ENCODE data around the gene TBX5. TPM values are rescaled to one million over a fixed set of nuclear protein-coding genes. Genes with fewer than 3 reads are reported as not detected.

TBX5 gene
- polyA plus RNA-seq, 3 donors = not detected

GRCh38 chr12:114306646-114307045 is 99.3 kb downstream of the TBX5 start:
- Histone ChIP-seq H3K79me2 (ENCODE audit: insufficient read depth, low read length) (no peaks in the 10 kb centered on the region), H3K4me3 (replicated peaks in 1 of 3; ENCODE audit: low read depth in 2 of 3, low read length in 3 of 3) (no peak overlapping the region), H3K9ac (ENCODE audit: insufficient read depth, low read length, poor library complexity, severe bottlenecking) (no peak overlapping the region), H3K27me3 (ENCODE audit: control insufficient read depth in 2 of 2, insufficient read depth in 2 of 2, low read length in 2 of 2) (no peaks in the 10 kb centered on the region), H2AFZ (ENCODE audit: insufficient read depth, low read depth, low read length, poor library complexity, severe bottlenecking) (no peak overlapping the region), H3K4me2 (replicated peaks; ENCODE audit: extremely low read depth, low read length, poor library complexity, severe bottlenecking) (no peak overlapping the region), H4K20me1 (ENCODE audit: insufficient read depth, low read length) (no peaks in the 10 kb centered on the region), H3K27ac (ENCODE audit: low read depth in 1 of 2, low read length in 2 of 2) (no peak overlapping the region), H3K9me3 (replicated peaks in 1 of 2; ENCODE audit: control insufficient read depth in 1 of 2, insufficient read depth in 1 of 2, low read length in 2 of 2) (no peaks in the 10 kb centered on the region), H3K36me3 (replicated peaks in 1 of 2; ENCODE audit: control insufficient read depth in 1 of 2, insufficient read depth in 2 of 2, low read length in 2 of 2) (no peaks in the 10 kb centered on the region), H3K4me1 (ENCODE audit: control insufficient read depth in 1 of 2, insufficient read depth in 2 of 2, low read length in 2 of 2) (no peaks in the 10 kb centered on the region)
- Mint-ChIP-seq H3K36me3 (no peaks in the 10 kb centered on the region), H3K4me3 (no peak overlapping the region), H3K4me1 (no peaks in the 10 kb centered on the region), H3K27ac (no peak overlapping the region), H3K27me3 (ENCODE audit: low read depth in 3 of 3) (peaks cover 3 to 7% (median 6%) of the 10 kb centered on the region in 3 donors), H3K9me3 (peaks cover 0 to 4% (median 0%) of the 10 kb centered on the region in 7 donors)
- WGBS (ENCODE audit: insufficient coverage) = no CpG with 5 or more reads among the region's 1 CpG
- intact Hi-C loops (cut with micrococcal nuclease) = no loop called here
- no peak for DNase-seq
- TF ChIP-seq CTCF (IDR thresholded peaks at IDR 0.05) = no peak

- Histone ChIP-seq H3K36me3 (replicated peaks in 1 of 2; ENCODE audit: control insufficient read depth in 1 of 2, insufficient read depth in 2 of 2, low read length in 2 of 2) (no peaks in the 10 kb centered on the region), H3K27ac (ENCODE audit: low read depth in 1 of 2, low read length in 2 of 2) (no peak overlapping the region), H2AFZ (ENCODE audit: insufficient read depth, low read depth, low read length, poor library complexity, severe bottlenecking) (no peak overlapping the region), H3K9ac (ENCODE audit: insufficient read depth, low read length, poor library complexity, severe bottlenecking) (no peak overlapping the region), H3K79me2 (ENCODE audit: insufficient read depth, low read length) (no peaks in the 10 kb centered on the region), H3K4me3 (replicated peaks in 1 of 3; ENCODE audit: low read depth in 2 of 3, low read length in 3 of 3) (no peak overlapping the region), H3K4me1 (ENCODE audit: control insufficient read depth in 1 of 2, insufficient read depth in 2 of 2, low read length in 2 of 2) (no peaks in the 10 kb centered on the region), H3K4me2 (replicated peaks; ENCODE audit: extremely low read depth, low read length, poor library complexity, severe bottlenecking) (no peak overlapping the region), H4K20me1 (ENCODE audit: insufficient read depth, low read length) (no peaks in the 10 kb centered on the region), H3K27me3 (ENCODE audit: control insufficient read depth in 2 of 2, insufficient read depth in 2 of 2, low read length in 2 of 2) (no peaks in the 10 kb centered on the region), H3K9me3 (replicated peaks in 1 of 2; ENCODE audit: control insufficient read depth in 1 of 2, insufficient read depth in 1 of 2, low read length in 2 of 2) (no peaks in the 10 kb centered on the region)
- no peak for TF ChIP-seq CTCF (IDR thresholded peaks at IDR 0.05)
- H3K4me1 Mint-ChIP-seq = no peaks in the 10 kb centered on the region
- H3K36me3 Mint-ChIP-seq = no peaks in the 10 kb centered on the region
- no peak for DNase-seq
- intact Hi-C loops (cut with micrococcal nuclease) = no loop called here
- peaks cover 0 to 1% (median 0%) of the 10 kb centered on the region in 7 donors for H3K9me3 Mint-ChIP-seq
- H3K4me3 Mint-ChIP-seq = no peak overlapping the region
- H3K27me3 Mint-ChIP-seq (ENCODE audit: low read depth in 3 of 3) = peaks cover 4 to 7% (median 5%) of the 10 kb centered on the region in 3 donors
- peak overlapping the region in 1 of 7 donors; percentile 20 for H3K27ac Mint-ChIP-seq
Measured at GRCh38 chr12:114305446-114305845, 100.5 kb downstream of the TBX5 start.
